CD1c-positive myeloid dendritic cell (primary cell): ENCODE results near the gene NEURL1.

Experiments
- DNase-seq: peaks from one replicate; pipeline ENCODE4 v3.0.0-alpha.2; 2016; ENCODE audit errors: extremely low spot score

Gene NEURL1

DNA sequence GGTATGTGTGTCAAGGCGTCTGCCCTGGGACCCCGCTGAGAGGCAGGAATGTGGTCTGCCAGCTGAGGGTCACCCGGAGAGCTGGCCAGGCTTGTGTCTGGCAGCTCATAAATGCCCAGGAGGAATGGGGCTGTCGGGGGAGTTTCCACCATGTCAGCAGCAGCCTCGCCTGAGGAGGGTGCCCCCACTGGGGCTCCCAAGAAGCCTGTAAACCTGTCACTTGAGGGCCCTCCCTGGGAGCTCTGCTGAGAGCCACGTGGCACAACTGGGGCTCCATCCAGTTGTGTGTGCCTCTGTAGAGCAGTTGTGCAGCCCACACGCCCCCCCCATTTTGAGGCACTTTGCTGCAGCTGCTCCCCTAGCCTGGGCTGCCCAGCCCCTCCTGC lies 70.6 kb downstream of the NEURL1 start:
- DNase-seq, result no peak

DNA sequence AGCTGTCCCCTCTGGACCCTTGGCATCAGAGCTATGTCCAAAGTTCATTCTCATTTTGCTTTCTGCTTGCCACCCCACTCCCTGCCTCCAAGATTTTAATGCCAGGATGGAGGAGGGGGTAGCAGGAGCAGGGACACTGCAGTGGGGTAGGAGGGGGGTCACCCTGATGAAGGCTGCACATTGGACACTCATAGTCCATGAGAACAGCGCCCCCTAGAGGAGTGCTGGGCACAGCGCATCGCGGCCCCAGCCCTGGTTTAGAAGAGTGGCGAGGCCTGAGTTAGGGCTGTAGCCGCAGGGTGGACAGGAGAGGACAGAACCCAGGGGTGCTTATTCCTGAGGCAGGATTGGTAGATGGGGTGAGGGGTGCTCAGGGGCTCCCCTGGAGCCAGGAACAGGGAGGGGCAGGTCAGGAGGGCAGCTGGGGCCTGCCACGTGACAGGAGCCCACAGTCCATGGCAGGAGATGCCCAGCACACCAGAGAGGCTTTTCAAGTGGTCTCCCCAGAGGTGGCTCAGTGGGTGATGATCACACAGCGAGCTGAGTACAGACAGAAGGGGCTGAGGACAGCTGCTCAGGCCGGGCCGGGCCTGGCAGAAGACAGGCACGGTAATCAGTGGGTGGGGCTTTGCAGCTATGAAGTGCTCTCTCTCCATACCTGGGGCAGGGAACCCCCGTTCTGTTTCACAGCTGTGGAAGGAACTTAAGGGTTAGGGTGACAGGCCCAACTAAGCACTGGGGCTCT lies 71.4 kb downstream of the NEURL1 start:
- peak; percentile 57 for DNase-seq

DNA sequence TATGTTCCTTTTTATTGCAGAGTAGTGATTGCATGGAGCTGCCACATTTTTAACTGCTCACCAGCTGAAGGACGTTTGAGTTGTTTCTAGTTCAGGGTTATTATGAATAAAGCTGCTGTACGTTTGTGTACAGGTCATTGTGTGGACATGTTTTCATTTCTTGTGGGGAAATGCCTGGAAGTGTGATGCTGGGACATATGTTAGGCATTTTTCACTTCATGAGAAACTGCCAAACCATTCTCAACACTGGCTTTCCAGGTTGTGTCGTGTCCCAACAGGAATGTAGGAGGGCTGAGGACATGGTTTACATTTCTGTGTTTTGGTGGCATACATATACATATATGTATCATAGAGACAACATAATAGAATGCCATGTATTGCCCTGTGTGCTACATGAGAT lies 73.0 kb downstream of the NEURL1 start:
- no peak for DNase-seq

GRCh38 chr10:103568505-103568904 lies 75.0 kb downstream of the NEURL1 start:
- no peak for DNase-seq

- no peak for DNase-seq
Measured at GRCh38 chr10:103569896-103570295, 76.4 kb downstream of the NEURL1 start.

DNA sequence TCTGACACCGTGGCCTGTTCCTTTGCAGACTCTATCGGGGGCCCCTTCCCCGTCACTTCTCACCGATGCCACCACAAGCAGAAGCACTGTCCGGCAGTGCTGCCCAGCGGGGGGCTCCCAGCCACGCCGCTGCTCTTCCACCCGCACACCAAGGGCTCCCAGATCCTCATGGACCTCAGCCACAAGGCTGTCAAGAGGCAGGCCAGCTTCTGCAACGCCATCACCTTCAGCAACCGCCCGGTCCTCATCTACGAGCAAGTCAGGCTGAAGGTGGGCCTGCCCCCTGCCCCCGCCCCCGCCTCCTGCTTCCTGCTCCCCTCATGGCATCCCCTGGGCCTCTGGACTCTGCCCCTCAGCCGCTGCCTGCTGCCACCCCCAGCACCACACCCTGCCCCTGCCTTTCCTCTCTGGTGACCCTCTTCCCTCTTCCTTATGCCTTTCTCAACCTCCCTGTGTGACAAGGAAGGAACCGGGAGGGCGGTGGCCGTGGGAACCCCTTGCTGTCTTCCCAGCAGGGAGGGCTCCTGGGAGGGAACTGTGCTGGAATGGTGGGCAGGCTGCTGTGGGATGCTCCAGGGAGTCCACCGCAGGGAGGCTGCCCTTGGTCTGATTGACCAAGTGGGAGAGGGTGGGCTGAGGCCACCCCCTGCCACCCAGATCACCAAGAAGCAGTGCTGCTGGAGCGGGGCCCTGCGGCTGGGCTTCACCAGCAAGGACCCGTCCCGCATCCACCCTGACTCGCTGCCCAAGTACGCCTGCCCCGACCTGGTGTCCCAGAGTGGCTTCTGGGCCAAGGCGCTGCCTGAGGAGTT lies 77.5 kb downstream of the NEURL1 start:
- no peak for DNase-seq

- DNase-seq, result no peak
Measured at GRCh38 chr10:103571656-103571975, 78.1 kb downstream of the NEURL1 start.

DNA sequence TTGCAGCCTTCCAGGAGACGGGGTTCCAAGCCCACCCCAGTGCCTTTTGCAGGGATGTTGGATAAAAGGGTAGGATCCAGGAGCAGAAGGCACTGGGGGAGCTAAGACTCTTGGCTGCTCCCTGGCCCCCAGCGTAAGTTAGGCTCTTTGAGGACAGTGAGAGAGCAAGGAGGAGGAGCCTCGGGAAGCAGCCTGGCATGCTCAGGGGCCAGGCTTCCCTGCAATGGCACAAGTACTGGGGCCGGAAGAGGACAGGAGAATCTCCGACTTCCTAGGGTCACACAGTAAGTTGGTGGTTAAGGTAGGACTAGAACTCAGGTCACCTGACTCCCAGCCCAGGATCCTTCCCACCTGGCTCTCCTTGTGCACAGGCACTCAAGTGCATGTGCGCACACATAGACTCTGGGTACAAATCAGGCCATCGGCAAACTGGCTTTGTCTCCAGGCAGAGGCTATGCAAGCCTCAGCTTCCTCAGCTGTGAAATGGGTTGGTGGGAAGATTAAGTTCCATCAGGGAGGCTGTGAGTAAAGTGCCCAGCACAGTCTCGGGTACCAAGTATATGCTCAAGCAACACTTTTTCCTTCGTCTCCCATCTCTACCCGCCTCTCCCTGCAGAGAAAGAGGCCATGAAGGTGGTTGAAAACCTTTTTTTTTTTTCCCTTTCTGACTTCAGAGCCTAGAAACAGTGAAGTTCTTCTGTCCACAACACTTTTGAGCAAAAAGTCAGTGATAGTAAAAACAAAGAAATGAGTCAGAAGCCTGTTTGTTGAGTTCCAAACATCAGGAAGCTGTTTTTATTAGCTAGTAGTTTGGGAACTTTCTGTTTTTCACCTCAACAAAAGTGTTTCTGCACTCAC lies 79.1 kb downstream of the NEURL1 start:
- DNase-seq, result no peak

DNA sequence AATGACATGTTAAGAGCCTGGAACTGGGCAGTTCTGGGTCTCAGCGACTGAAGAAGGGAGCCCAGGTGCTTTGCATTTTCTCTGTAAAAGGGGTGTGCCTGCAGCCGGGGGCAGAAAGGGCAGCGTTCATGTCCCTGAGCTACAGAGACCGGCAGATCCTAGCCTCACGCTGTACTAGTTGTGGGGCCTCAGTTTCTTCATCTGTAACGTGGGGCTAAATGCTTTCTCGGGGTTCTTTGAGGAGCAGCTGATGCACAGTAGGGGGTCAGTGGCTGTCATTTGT lies 79.6 kb downstream of the NEURL1 start:
- no peak for DNase-seq

DNA sequence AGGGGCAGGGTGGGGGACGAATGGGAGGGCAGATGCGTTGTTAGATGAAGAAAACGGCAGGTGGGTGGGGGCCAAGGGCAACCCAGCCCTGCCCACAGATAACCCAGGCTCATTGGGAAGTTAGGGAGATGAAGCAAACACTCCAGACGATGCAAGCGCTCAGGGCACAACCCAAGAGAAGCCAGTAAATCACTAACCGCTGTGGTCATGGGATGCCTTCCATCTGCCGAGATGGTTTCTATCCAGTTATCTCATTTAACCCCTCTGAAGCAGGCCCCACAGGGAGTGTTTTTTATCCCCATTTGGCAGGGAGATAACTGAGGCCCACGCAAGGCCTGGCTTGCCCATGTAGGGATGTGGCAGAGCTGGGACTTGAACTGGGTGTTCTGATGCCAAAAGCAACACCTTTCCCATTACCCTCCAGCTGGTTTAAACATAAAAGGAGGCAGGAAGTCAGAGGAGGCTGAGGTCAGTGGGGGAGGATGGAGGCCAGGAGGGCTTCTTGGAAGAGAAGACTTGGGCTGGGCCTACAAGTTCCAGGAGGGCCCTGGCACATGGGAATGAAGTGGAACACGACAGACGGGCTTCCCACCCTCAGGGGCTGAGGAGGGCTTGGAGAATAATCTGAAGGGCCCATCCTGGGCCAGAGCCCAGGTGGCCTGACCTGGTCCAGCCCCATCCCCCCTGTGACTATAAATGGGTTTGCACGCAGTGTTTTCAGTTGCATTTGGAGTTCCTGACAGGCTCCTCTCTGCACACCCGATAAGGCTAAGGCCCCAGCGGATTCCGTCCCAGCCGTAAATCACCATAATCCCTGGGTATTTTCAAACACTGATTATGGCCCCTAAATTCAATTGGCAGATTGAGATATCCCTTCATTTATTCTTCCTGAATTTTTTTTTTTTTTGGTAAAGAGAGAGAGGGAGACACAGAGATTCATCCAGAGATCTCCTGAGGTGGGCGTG lies 80.9 kb downstream of the NEURL1 start:
- DNase-seq, result no peak

DNA sequence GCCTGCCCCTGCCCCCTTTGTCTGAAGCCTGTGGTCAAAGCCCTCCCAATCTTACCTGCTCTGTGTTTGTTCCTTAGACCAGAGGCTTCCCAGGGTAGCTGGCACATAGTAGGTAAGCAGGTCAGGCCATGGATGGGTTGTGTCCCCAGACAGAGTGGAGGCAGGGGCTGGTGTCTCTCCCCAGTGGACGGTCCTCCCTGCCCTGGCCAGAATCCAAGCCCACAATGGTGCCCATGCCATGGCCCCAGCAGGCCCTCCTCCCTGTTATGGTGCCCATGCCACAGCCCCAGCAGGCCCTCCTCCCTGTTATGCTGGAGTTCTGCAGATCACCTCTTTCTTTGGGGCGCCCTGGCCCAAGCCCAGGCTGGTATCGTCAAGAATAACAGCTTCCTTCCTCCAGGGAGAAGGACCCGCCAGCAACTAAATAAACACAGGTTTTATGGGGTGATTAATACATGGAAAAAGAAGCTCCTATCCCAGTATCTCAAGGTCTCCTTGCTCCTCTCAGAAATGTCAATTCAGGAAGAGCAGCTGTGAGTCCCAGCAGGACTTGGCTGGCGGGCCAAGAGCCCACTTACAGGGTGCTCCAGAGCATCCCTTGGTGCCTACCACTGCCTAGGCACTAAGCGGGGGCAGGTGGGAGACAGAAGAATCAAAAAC lies 82.0 kb downstream of the NEURL1 start:
- no peak for DNase-seq

DNA sequence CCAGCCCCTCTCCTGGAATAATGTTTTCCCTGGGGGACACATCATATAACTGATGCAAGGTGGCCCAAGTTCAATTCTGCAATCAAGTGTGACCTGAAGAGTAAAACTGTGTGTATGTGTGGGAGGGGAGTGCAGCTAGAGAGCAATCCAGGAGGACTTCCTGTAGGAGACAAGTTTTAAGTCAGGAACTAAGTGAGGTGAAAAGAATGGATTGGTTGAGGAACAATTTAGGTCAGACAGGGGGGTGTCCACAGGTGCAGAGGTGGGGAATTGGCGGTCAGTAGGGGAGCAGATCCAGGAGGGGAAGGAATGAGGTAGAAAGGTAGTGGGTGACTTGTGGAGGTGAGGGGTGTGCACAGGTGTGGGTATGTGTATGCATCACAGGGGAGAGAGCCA lies 82.6 kb downstream of the NEURL1 start:
- no peak for DNase-seq

GRCh38 chr10:103576862-103577261 lies 83.4 kb downstream of the NEURL1 start:
- no peak for DNase-seq

- no peak for DNase-seq
Measured at GRCh38 chr10:103578782-103579382, 85.4 kb downstream of the NEURL1 start.

- no peak for DNase-seq
Measured at GRCh38 chr10:103580011-103580410, 86.5 kb downstream of the NEURL1 start.

DNA sequence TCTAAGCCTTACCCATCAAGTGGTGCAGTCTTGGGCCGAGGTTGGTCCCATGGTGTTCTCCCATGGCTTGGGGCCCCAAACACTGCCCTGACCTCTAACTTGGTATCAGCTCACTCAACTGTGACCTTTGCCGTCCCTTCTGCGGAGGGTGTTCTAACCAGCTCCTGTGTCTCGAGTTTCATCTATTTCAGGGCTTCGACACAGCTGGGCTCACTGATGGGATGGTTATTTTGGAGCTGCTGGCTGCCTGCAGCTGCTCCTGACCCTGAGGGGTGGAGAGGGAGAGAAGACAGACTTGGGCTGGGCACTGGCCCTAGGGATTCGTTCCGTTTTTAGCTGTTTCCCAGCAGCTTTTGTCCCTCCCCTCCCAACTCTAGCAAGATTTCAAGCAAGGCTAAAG lies 86.9 kb downstream of the NEURL1 start:
- DNase-seq, result no peak

DNA sequence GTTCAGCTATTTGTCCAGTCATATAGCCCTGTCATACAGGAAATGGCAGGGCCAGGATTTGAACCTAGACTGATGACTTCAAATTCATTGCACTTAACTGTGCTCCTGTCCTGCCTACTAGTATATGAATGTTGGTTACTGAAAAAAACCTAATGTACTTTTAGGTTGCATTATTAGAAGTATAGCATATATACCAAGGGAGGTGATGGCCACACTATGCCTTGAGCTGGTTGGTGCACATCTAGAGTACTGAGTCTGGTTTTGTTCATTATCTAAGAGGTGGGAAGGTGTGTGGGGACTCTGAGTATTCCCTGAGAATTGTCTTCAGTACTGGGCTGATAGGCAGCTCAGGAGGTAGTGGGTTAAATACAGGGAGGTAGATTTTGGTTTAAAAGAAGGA lies 88.0 kb downstream of the NEURL1 start:
- DNase-seq, result no peak

- no peak for DNase-seq
Measured at GRCh38 chr10:103582331-103583123, 89.0 kb downstream of the NEURL1 start.

- DNase-seq, result no peak
Measured at GRCh38 chr10:103583871-103584215, 90.3 kb downstream of the NEURL1 start.
